ENCODE data around the gene CASP9.
"Not testable (repeated sequence)": the region's sequence is repeated elsewhere in the genome, so short reads cannot be mapped to it uniquely, and the experiment has no call there.

CASP9 gene

DNA sequence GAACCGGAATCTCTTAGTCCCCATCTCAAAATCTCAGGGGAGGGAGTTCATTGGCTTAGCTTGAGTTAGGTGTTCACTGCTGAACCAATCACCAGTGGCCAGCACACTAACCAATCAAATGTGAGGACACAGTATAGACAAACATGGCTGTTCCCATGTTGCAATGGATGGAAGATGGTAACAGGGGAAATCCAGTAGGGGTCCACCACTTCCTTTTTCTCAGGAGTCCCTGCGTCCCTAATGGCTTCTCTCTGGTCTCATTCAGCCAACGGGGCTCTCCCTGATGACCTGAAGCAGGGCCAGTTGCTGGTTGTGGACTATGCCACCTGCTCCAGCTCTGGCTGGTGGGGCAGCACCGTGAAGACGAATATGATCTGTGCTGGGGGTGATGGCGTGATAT lies 38.4 kb downstream of the CASP9 start:
- H3K27ac ChIP-seq = no peak overlapping the region
- DNase-seq (ENCODE audit: low spot score) = no peak
- no peak overlapping the region for H3K4me3 ChIP-seq
- TF ChIP-seq, protein P1, sequence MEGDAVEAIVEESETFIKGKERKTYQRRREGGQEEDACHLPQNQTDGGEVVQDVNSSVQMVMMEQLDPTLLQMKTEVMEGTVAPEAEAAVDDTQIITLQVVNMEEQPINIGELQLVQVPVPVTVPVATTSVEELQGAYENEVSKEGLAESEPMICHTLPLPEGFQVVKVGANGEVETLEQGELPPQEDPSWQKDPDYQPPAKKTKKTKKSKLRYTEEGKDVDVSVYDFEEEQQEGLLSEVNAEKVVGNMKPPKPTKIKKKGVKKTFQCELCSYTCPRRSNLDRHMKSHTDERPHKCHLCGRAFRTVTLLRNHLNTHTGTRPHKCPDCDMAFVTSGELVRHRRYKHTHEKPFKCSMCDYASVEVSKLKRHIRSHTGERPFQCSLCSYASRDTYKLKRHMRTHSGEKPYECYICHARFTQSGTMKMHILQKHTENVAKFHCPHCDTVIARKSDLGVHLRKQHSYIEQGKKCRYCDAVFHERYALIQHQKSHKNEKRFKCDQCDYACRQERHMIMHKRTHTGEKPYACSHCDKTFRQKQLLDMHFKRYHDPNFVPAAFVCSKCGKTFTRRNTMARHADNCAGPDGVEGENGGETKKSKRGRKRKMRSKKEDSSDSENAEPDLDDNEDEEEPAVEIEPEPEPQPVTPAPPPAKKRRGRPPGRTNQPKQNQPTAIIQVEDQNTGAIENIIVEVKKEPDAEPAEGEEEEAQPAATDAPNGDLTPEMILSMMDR (IDR thresholded peaks at IDR 0.05) = no peak

DNA sequence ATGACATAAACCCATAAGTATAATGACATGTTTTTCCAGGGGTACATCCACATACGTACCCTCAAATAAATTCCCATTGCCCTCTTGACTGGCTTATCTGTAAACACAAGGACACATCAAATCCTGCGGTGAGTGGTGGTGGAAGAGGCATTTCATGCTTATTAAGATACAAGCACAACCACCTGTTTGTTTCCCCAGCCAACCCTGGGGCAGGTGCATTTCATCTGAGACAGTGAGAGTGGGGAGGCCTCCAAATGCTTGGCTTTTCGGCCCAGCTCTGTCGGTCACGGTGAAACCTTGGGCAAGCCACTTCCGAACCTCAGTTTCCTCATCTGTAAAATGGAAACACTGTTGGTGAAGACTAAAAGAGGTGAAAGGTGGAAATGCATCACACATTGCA lies 39.6 kb downstream of the CASP9 start:
- not testable (repeated sequence) for H3K4me3 ChIP-seq; DNase-seq (ENCODE audit: low spot score); H3K27ac ChIP-seq

DNA sequence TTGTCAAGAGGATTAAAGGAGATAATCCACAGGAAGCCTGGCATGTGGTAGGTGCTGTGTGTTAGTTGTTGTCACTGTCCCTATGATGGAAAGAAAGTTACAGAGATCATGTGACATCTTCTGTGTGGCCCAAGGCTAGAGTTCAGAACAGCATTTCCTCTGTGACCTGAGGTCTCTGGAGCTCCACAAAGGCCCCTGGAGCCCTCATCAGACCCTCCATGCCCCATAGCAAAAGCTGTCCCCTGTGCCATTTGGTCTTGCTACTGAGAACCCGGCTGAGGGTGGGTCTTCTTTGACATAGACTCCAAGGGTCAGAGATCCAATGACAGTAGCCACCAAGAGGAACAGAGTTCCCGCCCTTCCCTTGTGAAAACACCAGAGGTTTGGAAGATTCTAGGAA lies 40.0 kb downstream of the CASP9 start:
- H3K4me3 ChIP-seq = no peak overlapping the region
- H3K27ac ChIP-seq = no peak overlapping the region
- no peak for DNase-seq (ENCODE audit: low spot score)
- TF ChIP-seq, protein P1 (IDR thresholded peaks at IDR 0.05) = no peak

DNA sequence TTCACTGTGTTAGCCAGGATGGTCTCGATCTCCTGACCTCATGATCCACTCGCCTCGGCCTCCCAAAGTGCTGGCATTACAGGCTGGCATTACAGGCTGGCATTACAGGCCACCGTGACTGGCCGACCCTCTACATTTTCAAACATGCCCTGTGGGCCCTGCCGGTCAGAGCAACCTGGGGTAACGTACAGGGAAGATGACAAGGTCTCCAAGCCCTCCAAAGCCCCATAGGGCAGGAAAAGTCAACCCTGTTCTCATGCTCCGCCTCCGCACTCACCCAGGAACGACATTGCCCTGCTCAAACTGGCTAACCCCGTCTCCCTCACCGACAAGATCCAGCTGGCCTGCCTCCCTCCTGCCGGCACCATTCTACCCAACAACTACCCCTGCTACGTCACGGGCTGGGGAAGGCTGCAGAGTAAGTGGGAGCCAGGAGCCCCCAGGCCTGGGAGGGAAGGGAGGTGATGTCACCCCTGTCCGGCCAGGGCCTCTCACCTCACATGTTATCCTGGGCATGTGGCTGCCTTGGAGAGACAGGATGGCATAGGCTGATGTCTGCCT lies 41.0 kb downstream of the CASP9 start:
- not testable (repeated sequence) for H3K27ac ChIP-seq; DNase-seq (ENCODE audit: low spot score); H3K4me3 ChIP-seq

DNA sequence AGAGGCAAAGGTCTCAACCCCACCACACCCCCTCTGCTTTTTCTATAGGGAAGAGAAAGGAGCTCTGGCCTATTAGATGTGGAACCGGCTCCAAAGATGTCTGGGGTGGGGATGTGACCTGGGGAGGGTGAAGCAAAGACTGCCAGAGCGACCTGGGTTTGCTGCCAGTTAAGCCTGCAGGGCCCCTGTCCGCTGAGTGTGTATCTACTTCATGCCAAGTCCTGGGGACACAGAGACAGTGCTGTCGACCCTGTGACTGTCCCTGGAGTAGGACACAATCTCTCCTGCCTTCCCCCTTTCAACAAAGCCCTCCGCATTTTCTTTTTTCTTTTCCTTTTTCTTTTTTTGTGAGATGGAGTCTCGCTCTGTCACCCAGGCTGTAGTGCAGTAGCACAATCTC lies 41.6 kb downstream of the CASP9 start:
- DNase-seq (ENCODE audit: low spot score); H3K27ac ChIP-seq; H3K4me3 ChIP-seq: not testable (repeated sequence)

DNA sequence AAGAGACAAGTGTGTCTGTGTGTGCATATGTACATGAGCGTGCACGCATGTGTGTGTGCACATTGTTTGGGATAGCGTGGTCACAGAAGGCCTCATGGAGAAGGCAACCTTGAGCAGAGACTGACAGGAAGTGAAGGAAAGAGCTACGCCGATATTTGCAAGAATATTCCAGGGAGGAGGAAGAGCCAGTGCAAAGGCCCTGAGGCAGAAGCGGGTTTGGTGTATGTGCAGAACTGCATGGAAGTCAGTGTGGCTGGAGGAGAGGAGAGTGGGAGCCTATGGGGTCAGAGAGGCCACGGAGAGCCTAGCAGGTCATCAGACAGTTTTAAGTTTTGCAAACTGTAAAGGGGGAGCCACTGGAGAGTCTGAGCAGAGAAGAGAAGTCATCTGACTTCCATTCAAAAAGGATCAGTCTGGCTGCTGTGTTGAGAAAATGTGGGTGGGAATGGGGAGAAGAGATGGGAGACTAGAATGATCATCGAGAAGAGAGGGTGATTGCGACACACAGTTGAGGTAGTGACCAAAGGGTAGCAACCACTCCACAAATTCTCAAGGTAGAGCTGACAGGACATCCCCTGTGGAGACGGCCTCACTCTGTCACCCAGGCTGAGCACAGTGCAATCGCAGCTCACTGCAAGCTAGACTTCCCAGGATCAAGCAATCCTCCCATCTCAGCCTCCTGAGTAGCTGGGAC lies 44.2 kb downstream of the CASP9 start:
- H3K27ac ChIP-seq = no peak overlapping the region
- TF ChIP-seq, protein P1 (IDR thresholded peaks at IDR 0.05) = no peak
- no peak overlapping the region for H3K4me3 ChIP-seq
- no peak for DNase-seq (ENCODE audit: low spot score)

DNA sequence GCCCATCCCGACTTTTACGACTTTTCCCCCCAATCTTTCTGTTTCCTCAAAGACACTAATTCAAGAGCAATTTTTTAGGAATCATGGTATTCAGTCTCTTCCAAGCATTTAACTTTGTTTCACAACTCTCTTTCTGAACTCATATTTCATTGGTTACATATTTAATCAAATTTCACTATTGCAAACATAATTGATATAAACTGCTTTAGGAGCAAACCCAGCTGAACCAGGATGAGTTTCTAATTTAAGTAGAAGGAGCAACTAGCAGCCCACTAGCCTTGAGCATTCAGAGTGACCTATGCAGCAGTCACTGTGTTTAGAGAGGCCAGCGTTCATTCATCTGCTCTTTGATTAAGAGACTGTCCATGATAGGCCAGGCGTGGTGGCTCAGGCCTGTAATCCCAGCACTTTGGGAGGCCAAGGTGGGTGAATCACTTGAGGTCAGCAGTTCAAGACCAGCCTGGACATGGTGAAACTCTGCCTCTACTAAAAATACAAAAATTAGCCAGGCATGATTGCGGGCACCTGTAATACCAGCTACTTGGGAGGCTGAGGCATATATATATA lies 46.3 kb downstream of the CASP9 start:
- TF ChIP-seq, protein P1 (IDR thresholded peaks at IDR 0.05) = no peak
- Histone ChIP-seq H3K4me3 (no peak overlapping the region), H3K27ac (no peak overlapping the region)
- DNase-seq (ENCODE audit: low spot score) = no peak

DNA sequence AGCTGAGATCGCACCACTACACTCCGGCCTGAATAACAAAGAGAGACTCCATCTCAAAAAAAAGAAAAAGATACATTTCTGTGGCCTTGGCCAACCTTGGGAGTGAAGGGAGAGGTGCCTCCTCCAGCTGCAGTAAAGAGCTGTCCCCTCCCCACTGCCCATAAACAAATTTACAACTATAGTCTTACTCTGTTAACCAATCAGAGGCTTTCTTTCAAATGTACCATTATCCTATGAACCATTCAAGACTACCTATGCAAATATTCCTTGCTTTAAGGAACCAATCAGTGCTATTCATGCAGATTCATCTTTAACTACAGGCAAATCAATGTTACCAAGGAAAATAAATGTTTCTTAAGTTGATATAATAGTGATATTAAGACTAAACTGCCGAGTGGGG lies 47.1 kb downstream of the CASP9 start:
- Histone ChIP-seq H3K27ac (no peak overlapping the region), H3K4me3 (no peak overlapping the region)
- TF ChIP-seq, protein P1 (IDR thresholded peaks at IDR 0.05) = no peak

More for the DNA sequence above, 47.1 kb downstream of the CASP9 start:
- DNase-seq (ENCODE audit: low spot score) = no peak
